K562 (cell line): Measurements from ENCODE around the gene HYPK. TPM values are rescaled to one million over a fixed set of nuclear protein-coding genes. Genes with fewer than 3 reads are reported as not detected.

ENCODE experiments used
- HMG20A ChIP-seq: fragments of 450-650 bp; formaldehyde crosslinking; conservative IDR thresholded peaks from 2 replicates; pipeline ENCODE4 v1.4.0; 2020; ENCODE audit warnings: mild to moderate bottlenecking, mixed read lengths
- NFE2 ChIP-seq: IDR thresholded peaks from 2 replicates; pipeline ENCODE4 v1.6.1; 2014; ENCODE audit warnings: antibody characterized with exemption, low read depth
- PHF20 ChIP-seq: fragments of 450-650 bp; IDR thresholded peaks from 2 replicates; pipeline ENCODE4 v1.6.1; 2018; ENCODE audit not compliant: partially characterized antibody
- POLR2G ChIP-seq: fragments of 200-400 bp; formaldehyde crosslinking; IDR thresholded peaks from 2 replicates; pipeline ENCODE4 v1.6.1; 2017; ENCODE audit warnings: low read depth, mild to moderate bottlenecking, antibody characterized with exemption, low read length, moderate library complexity
- PURB ChIP-seq: sonication (generic); formaldehyde crosslinking; IDR thresholded peaks from 2 replicates; pipeline ENCODE4 v1.9.0; 2021; ENCODE audit warnings: low read depth, mild to moderate bottlenecking, missing genetic modification reagents
- TBP ChIP-seq: optimal IDR thresholded peaks from 2 replicates; pipeline ENCODE3; 2011; ENCODE audit warnings: low read depth, low read length, improper control_type of control experiment
- ZFP36 ChIP-seq: fragments of 150-350 bp; IDR thresholded peaks from 2 replicates; pipeline ENCODE4 v1.6.1; 2018; ENCODE audit warnings: low read length, low read depth; ENCODE audit not compliant: partially characterized antibody
- ZNF184 ChIP-seq: sonication (generic); formaldehyde crosslinking; IDR thresholded peaks from 2 replicates; pipeline ENCODE4 v1.5.0; 2020; ENCODE audit warnings: missing genetic modification reagents
- ZNF408 ChIP-seq: fragments of 250-450 bp; sonication (Bioruptor Pico); IDR thresholded peaks from 2 replicates; pipeline ENCODE4 v1.4.0; 2020; ENCODE audit warnings: low read depth, mild to moderate bottlenecking, moderate library complexity
- polyA plus RNA-seq, 8 experiments: library from polyadenylated mRNA; depleted of rRNA in 4 of 8; stranded (reverse) in 5 of 8; unstranded in 3 of 8; fragments of >200 nt; fragmentation: Nextera tagmentation in 2 of 8; fragmentation: Illumina TruSeq in 1 of 8; extraction: Ambion mirVana in 2 of 8; extraction: Trizol in 1 of 8; gene quantifications; 2 replicates each; pipeline versions ENCODE4 v1.2.1 to v1.2.3, GENCODE V29; 2011 to 2014; ENCODE audit warnings: inconsistent platforms in 1 of 8, missing spikeins in 1 of 8
- total RNA-seq, 7 experiments: library from RNA; depleted of rRNA in 6 of 7; stranded (reverse); fragments of >200 nt in 6 of 7; fragmentation: Illumina TruSeq in 2 of 7; extraction: Trizol in 2 of 7; gene quantifications; 2 replicates each; pipeline versions ENCODE4 v1.2.1 to v1.2.3, GENCODE V29; 2011 to 2021; ENCODE audit warnings: low replicate concordance in 1 of 7
- TF ChIP-seq, protein P1 (sequence below): sonication (generic); formaldehyde crosslinking; IDR thresholded peaks from 2 replicates; pipeline ENCODE4 v1.8.0; 2022; ENCODE audit warnings: mild to moderate bottlenecking, missing genetic modification reagents
- TF ChIP-seq, protein P2 (sequence below): fragments of 250-450 bp; sonication (Bioruptor Pico); IDR thresholded peaks from 2 replicates; pipeline ENCODE4 v1.8.0; 2021; ENCODE audit warnings: mild to moderate bottlenecking, moderate library complexity
- TF ChIP-seq, protein P3 (sequence below): sonication (generic); formaldehyde crosslinking; IDR thresholded peaks from 2 replicates; pipeline ENCODE4 v1.8.0; 2022; ENCODE audit warnings: mild to moderate bottlenecking, missing genetic modification reagents
- TF ChIP-seq, protein P4 (sequence below): sonication (generic); formaldehyde crosslinking; IDR thresholded peaks from 2 replicates; pipeline ENCODE4 v1.8.0; 2022; ENCODE audit warnings: mild to moderate bottlenecking, missing genetic modification reagents, borderline replicate concordance
- TF ChIP-seq, protein P5 (sequence below): fragments of 450-650 bp; IDR thresholded peaks from 2 replicates; pipeline ENCODE4 v1.6.1; 2018; ENCODE audit not compliant: partially characterized antibody

HYPK gene
- total and polyA plus RNA-seq, 9 of the 15 experiments (the other 6 are each of a cell fraction or from before 2014, with no cell fraction given) = 7.2 to 28.0 (median 21.1) TPM

DNA sequence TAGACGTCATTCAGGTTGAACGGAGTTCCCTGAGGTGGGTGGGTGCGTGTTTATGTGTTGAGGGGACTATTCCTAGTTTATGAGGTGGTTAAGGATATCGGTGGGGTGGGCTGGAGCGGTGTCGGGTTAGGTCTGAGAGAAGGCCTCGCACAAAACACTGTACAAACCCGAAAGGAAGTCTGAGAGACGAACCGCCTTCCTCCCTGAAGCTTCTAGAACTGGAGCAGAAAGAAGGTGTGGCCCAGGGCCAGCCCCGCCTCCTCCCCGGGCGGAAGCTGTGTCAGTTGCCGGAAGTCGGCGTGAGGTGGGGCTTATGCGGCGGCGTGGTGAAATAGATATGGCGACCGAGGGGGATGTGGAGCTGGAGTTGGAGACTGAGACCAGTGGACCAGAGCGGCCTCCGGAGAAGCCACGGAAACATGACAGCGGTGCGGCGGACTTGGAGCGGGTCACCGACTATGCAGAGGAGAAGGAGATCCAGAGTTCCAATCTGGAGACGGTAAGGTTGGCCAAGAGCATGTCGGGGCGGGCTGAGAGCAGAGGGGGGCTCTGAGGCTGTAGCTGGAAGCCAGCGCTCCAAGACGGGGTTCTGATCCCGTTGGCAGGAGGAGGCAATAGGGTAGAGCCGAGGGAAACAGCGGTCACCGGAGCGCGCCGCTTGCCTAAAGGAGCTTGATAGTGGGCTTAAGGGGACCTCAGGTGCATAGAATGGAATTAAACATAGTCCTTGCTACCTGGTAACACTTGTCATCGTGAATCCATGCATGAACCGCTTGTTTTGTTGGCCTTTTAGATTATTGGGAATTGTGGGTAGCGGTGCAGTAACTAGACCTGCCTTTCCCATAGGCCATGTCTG lies at the start of gene HYPK (continued):
- TF ChIP-seq, protein P1, sequence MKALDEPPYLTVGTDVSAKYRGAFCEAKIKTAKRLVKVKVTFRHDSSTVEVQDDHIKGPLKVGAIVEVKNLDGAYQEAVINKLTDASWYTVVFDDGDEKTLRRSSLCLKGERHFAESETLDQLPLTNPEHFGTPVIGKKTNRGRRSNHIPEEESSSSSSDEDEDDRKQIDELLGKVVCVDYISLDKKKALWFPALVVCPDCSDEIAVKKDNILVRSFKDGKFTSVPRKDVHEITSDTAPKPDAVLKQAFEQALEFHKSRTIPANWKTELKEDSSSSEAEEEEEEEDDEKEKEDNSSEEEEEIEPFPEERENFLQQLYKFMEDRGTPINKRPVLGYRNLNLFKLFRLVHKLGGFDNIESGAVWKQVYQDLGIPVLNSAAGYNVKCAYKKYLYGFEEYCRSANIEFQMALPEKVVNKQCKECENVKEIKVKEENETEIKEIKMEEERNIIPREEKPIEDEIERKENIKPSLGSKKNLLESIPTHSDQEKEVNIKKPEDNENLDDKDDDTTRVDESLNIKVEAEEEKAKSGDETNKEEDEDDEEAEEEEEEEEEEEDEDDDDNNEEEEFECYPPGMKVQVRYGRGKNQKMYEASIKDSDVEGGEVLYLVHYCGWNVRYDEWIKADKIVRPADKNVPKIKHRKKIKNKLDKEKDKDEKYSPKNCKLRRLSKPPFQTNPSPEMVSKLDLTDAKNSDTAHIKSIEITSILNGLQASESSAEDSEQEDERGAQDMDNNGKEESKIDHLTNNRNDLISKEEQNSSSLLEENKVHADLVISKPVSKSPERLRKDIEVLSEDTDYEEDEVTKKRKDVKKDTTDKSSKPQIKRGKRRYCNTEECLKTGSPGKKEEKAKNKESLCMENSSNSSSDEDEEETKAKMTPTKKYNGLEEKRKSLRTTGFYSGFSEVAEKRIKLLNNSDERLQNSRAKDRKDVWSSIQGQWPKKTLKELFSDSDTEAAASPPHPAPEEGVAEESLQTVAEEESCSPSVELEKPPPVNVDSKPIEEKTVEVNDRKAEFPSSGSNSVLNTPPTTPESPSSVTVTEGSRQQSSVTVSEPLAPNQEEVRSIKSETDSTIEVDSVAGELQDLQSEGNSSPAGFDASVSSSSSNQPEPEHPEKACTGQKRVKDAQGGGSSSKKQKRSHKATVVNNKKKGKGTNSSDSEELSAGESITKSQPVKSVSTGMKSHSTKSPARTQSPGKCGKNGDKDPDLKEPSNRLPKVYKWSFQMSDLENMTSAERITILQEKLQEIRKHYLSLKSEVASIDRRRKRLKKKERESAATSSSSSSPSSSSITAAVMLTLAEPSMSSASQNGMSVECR (CRISPR knock-in tag) = peak; percentile 66
- TF ChIP-seq ZNF184 (CRISPR knock-in tag) (no peak), POLR2G (peak; percentile 94), NFE2 (no peak), TBP (peak; percentile 69), ZNF408 (no peak), ZFP36 (no peak), HMG20A (CRISPR knock-in tag) (no peak), PURB (CRISPR knock-in tag) (no peak), PHF20 (peak; percentile 86)
- TF ChIP-seq, protein P2, sequence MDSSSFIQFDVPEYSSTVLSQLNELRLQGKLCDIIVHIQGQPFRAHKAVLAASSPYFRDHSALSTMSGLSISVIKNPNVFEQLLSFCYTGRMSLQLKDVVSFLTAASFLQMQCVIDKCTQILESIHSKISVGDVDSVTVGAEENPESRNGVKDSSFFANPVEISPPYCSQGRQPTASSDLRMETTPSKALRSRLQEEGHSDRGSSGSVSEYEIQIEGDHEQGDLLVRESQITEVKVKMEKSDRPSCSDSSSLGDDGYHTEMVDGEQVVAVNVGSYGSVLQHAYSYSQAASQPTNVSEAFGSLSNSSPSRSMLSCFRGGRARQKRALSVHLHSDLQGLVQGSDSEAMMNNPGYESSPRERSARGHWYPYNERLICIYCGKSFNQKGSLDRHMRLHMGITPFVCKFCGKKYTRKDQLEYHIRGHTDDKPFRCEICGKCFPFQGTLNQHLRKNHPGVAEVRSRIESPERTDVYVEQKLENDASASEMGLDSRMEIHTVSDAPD (CRISPR knock-in tag) = no peak
- TF ChIP-seq, protein P3, sequence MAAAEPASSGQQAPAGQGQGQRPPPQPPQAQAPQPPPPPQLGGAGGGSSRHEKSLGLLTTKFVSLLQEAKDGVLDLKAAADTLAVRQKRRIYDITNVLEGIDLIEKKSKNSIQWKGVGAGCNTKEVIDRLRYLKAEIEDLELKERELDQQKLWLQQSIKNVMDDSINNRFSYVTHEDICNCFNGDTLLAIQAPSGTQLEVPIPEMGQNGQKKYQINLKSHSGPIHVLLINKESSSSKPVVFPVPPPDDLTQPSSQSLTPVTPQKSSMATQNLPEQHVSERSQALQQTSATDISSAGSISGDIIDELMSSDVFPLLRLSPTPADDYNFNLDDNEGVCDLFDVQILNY (CRISPR knock-in tag) = no peak
- TF ChIP-seq, protein P4, sequence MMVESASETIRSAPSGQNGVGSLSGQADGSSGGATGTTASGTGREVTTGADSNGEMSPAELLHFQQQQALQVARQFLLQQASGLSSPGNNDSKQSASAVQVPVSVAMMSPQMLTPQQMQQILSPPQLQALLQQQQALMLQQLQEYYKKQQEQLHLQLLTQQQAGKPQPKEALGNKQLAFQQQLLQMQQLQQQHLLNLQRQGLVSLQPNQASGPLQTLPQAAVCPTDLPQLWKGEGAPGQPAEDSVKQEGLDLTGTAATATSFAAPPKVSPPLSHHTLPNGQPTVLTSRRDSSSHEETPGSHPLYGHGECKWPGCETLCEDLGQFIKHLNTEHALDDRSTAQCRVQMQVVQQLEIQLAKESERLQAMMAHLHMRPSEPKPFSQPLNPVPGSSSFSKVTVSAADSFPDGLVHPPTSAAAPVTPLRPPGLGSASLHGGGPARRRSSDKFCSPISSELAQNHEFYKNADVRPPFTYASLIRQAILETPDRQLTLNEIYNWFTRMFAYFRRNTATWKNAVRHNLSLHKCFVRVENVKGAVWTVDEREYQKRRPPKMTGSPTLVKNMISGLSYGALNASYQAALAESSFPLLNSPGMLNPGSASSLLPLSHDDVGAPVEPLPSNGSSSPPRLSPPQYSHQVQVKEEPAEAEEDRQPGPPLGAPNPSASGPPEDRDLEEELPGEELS = no peak
- TF ChIP-seq, protein P5, sequence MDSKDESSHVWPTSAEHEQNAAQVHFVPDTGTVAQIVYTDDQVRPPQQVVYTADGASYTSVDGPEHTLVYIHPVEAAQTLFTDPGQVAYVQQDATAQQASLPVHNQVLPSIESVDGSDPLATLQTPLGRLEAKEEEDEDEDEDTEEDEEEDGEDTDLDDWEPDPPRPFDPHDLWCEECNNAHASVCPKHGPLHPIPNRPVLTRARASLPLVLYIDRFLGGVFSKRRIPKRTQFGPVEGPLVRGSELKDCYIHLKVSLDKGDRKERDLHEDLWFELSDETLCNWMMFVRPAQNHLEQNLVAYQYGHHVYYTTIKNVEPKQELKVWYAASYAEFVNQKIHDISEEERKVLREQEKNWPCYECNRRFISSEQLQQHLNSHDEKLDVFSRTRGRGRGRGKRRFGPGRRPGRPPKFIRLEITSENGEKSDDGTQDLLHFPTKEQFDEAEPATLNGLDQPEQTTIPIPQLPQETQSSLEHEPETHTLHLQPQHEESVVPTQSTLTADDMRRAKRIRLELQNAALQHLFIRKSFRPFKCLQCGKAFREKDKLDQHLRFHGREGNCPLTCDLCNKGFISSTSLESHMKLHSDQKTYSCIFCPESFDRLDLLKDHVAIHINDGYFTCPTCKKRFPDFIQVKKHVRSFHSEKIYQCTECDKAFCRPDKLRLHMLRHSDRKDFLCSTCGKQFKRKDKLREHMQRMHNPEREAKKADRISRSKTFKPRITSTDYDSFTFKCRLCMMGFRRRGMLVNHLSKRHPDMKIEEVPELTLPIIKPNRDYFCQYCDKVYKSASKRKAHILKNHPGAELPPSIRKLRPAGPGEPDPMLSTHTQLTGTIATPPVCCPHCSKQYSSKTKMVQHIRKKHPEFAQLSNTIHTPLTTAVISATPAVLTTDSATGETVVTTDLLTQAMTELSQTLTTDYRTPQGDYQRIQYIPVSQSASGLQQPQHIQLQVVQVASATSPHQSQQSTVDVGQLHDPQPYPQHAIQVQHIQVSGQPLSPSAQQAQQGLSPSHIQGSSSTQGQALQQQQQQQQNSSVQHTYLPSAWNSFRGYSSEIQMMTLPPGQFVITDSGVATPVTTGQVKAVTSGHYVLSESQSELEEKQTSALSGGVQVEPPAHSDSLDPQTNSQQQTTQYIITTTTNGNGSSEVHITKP = peak; percentile 33
